Keratinocyte (primary cell): ENCODE measurements around the gene AMBP. TPM values are rescaled to one million over a fixed set of nuclear protein-coding genes. Genes with fewer than 3 reads are reported as not detected.

Experiments
- DNase-seq: peaks from one replicate; pipeline ENCODE4 v3.0.0-alpha.2; 2011; ENCODE audit warnings: low read depth, missing footprints, low spot score
- FAIRE-seq: peaks from 2 replicates; lab custom pipeline; 2011; peaks lifted over from hg19 to GRCh38; lab: Jason Lieb, UNC
- H2AFZ ChIP-seq: 2 replicates; pipeline ENCODE4 v1.6.0; 2012; ENCODE audit warnings: low read length, control low read depth, inconsistent platforms; ENCODE audit not compliant: control insufficient read depth
- H3K27ac ChIP-seq: 2 replicates; pipeline ENCODE4 v1.5.1; 2011; ENCODE audit warnings: low read length; ENCODE audit not compliant: control insufficient read depth, insufficient read depth
- H3K27me3 ChIP-seq: 3 replicates; pipeline ENCODE4 v1.6.0; 2011; ENCODE audit warnings: low read length; ENCODE audit not compliant: control insufficient read depth, insufficient read depth; ENCODE audit errors: extremely low read depth
- H3K36me3 ChIP-seq, 2 experiments: 2 replicates in 1 of 2; 3 replicates in 1 of 2; pipeline ENCODE4 v1.5.1; 2011; ENCODE audit warnings: low read length in 2 of 2, mild to moderate bottlenecking in 1 of 2; ENCODE audit not compliant: control insufficient read depth in 2 of 2, insufficient read depth in 2 of 2; ENCODE audit errors: extremely low read depth in 1 of 2
- H3K4me1 ChIP-seq: 3 replicates; pipeline ENCODE4 v1.5.1; 2011; ENCODE audit warnings: low read length; ENCODE audit not compliant: control insufficient read depth, insufficient read depth; ENCODE audit errors: extremely low read depth
- H3K4me2 ChIP-seq: 3 replicates; pipeline ENCODE4 v1.6.0; 2011; ENCODE audit warnings: low read depth, low read length; ENCODE audit not compliant: control insufficient read depth, insufficient read depth; ENCODE audit errors: extremely low read depth
- H3K4me3 ChIP-seq, 3 experiments: fragments of 200-600 bp in 1 of 3; sonication (generic) in 1 of 3; 2 replicates in 2 of 3; 3 replicates in 1 of 3; pipeline ENCODE4 v1.5.1; 2011 to 2016; ENCODE audit warnings: low read length in 3 of 3, mild to moderate bottlenecking in 3 of 3, control low read depth in 2 of 3, inconsistent platforms in 1 of 3, low read depth in 1 of 3, mixed read lengths in 1 of 3, mixed run types in 1 of 3, moderate library complexity in 1 of 3; ENCODE audit not compliant: control insufficient read depth in 2 of 3, insufficient read depth in 2 of 3; ENCODE audit errors: extremely low read depth in 1 of 3
- H3K79me2 ChIP-seq: 2 replicates; pipeline ENCODE4 v1.6.0; 2012; ENCODE audit warnings: low read length; ENCODE audit not compliant: control insufficient read depth, insufficient read depth
- H3K9ac ChIP-seq: 3 replicates; pipeline ENCODE4 v1.6.0; 2011; ENCODE audit warnings: low read length; ENCODE audit not compliant: control insufficient read depth, insufficient read depth; ENCODE audit errors: extremely low read depth
- H3K9me1 ChIP-seq: 3 replicates; pipeline ENCODE4 v1.6.0; 2011; ENCODE audit warnings: low read length; ENCODE audit not compliant: control insufficient read depth, insufficient read depth; ENCODE audit errors: extremely low read depth
- H3K9me3 ChIP-seq: 2 replicates; pipeline ENCODE4 v1.5.1; 2012; ENCODE audit warnings: low read depth, low read length; ENCODE audit not compliant: control insufficient read depth
- H4K20me1 ChIP-seq: 3 replicates; pipeline ENCODE4 v1.6.0; 2011; ENCODE audit warnings: low read length; ENCODE audit not compliant: control insufficient read depth, insufficient read depth; ENCODE audit errors: extremely low read depth
- EZH2 ChIP-seq: IDR thresholded peaks from one replicate; pipeline ENCODE4 v1.6.1; 2012; ENCODE audit warnings: inconsistent platforms, mild to moderate bottlenecking, low read length, moderate library complexity
- dilution Hi-C: fragments of 300-500 bp; cut with MboI; formaldehyde crosslinking; loops from one replicate; pipeline ENCODE4 v1.7.0; 2020; ENCODE audit warnings: low sequenced_read_pairs; ENCODE audit not compliant: extremely low pct_ligation_motif_present
- polyA plus RNA-seq, 5 experiments: library from polyadenylated mRNA; depleted of rRNA in 3 of 5; stranded (reverse) in 3 of 5; stranded (forward) in 1 of 5; unstranded in 1 of 5; fragments of >200 nt; gene quantifications; 1 replicate in 1 of 5; 2 replicates in 3 of 5; 3 replicates in 1 of 5; pipeline versions ENCODE4 v1.2.1 to v1.2.3, GENCODE V29; 2011 to 2012; ENCODE audit warnings: missing spikeins in 2 of 5, low read depth in 1 of 5, low replicate concordance in 1 of 5
- TF ChIP-seq, protein P1 (sequence below), 3 experiments: IDR thresholded peaks in 1 of 3; conservative IDR thresholded peaks in 1 of 3; optimal IDR thresholded peaks in 1 of 3; 2 replicates in 2 of 3; 3 replicates in 1 of 3; pipeline versions ENCODE3 to v1.5.1; 2011; ENCODE audit warnings: low read length in 3 of 3, mild to moderate bottlenecking in 3 of 3, moderate library complexity in 2 of 3, control low read depth in 1 of 3, inconsistent platforms in 1 of 3; ENCODE audit not compliant: insufficient read depth in 2 of 3; ENCODE audit errors: extremely low read depth in 1 of 3

AMBP gene
- polyA plus RNA-seq, 1 donor (not counting 4 experiments of a cell fraction or from before 2014, with no cell fraction given): not detected

DNA sequence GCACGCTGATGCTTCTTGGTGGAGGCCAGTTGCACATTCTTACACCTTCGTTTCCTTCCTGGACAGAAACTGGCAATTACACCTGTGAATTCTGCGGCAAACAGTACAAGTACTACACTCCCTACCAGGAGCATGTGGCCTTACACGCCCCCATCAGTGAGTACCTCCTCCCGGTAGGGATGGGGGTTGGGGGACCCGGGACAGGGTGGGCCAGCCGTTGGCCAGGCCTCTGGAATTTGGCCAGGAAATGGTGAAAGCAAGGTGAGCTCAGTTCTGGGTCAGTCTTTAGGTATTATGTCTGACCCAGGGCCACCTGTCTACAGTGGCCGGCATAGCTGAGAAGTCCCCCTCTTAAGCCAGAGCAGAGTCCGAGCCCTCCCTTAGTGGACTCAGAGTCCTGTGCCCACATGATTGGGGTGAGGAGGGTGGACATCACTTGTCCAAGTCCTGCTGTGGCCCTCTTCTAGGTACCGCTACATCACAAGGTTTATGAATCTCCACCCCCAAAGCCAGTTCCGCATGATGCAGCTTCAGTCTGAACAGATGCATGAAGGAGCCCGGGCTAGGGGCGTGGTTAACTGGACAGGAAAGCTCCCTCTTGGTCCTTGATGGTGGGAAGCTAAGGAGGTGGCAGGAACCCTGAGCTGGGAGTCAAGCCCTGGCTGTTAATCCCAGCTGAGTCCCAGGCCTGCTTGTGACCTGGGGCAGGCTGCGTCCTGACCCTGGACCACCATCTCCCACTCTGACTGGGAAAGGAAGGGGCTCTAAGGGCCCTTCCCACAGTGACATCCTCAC lies 61.3 kb downstream of the AMBP start:
- FAIRE-seq (no peak), DNase-seq (no peak)
- no peaks in the 10 kb centered on the region for H3K4me1 ChIP-seq
- peaks cover 0 to 5% of the 10 kb centered on the region in 2 experiments for H3K36me3 ChIP-seq
- TF ChIP-seq, protein P1, sequence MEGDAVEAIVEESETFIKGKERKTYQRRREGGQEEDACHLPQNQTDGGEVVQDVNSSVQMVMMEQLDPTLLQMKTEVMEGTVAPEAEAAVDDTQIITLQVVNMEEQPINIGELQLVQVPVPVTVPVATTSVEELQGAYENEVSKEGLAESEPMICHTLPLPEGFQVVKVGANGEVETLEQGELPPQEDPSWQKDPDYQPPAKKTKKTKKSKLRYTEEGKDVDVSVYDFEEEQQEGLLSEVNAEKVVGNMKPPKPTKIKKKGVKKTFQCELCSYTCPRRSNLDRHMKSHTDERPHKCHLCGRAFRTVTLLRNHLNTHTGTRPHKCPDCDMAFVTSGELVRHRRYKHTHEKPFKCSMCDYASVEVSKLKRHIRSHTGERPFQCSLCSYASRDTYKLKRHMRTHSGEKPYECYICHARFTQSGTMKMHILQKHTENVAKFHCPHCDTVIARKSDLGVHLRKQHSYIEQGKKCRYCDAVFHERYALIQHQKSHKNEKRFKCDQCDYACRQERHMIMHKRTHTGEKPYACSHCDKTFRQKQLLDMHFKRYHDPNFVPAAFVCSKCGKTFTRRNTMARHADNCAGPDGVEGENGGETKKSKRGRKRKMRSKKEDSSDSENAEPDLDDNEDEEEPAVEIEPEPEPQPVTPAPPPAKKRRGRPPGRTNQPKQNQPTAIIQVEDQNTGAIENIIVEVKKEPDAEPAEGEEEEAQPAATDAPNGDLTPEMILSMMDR (optimal IDR thresholded peaks at IDR 0.05 in 1 of 3, IDR thresholded peaks at IDR 0.05 in 1 of 3, conservative IDR thresholded peaks at IDR 0.05 in 1 of 3; ENCODE audit: extremely low read depth in 1 of 3, insufficient read depth in 2 of 3, low read length in 3 of 3): no peak
- TF ChIP-seq EZH2: no peak
- H3K9me3 ChIP-seq: no peaks in the 10 kb centered on the region
- H3K9ac ChIP-seq: no peak overlapping the region
- H3K4me2 ChIP-seq: no peak overlapping the region
- no peak overlapping the region for H3K4me3 ChIP-seq
- H3K9me1 ChIP-seq: no peaks in the 10 kb centered on the region
- no peak overlapping the region for H3K27ac ChIP-seq
- H4K20me1 ChIP-seq: no peaks in the 10 kb centered on the region
- dilution Hi-C loops: no loop called here
- H3K27me3 ChIP-seq: no peaks in the 10 kb centered on the region
- H3K79me2 ChIP-seq: no peaks in the 10 kb centered on the region
- H2AFZ ChIP-seq: no peak overlapping the region

DNA sequence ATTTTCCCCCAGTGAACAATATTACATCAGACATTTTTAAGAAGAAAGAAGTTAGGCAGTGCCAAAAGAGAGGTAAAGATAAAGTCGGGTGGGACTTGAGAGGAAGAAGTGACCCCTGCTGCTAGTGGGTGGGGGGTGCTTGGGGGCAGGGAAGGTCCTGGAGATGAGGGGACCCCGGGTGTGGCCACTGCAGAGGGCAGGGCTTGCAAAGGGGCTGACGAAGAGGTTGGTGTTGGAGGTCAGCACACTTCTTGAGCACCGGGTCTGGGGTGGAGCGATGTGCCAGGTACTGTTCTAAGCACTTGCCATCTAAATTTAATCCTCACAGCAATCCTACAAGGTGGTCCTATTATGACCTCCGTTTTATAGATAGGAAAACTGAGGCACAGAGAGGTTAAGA lies 62.0 kb downstream of the AMBP start:
- Histone ChIP-seq H3K4me3 (no peak overlapping the region), H3K9ac (no peak overlapping the region), H3K9me1 (no peaks in the 10 kb centered on the region), H3K27me3 (no peaks in the 10 kb centered on the region), H2AFZ (no peak overlapping the region), H3K27ac (no peak overlapping the region), H3K4me1 (no peaks in the 10 kb centered on the region), H3K4me2 (no peak overlapping the region), H4K20me1 (no peaks in the 10 kb centered on the region), H3K9me3 (no peaks in the 10 kb centered on the region), H3K79me2 (no peaks in the 10 kb centered on the region), H3K36me3 (peaks cover 0 to 8% of the 10 kb centered on the region in 2 experiments)
- DNase-seq (no peak), FAIRE-seq (no peak)
- no peak for TF ChIP-seq EZH2
- TF ChIP-seq, protein P1 (optimal IDR thresholded peaks at IDR 0.05 in 1 of 3, IDR thresholded peaks at IDR 0.05 in 1 of 3, conservative IDR thresholded peaks at IDR 0.05 in 1 of 3; ENCODE audit: extremely low read depth in 1 of 3, insufficient read depth in 2 of 3, low read length in 3 of 3): no peak
- dilution Hi-C loops: no loop called here
